Skeletal muscle tissue (tissue), 4 donors: ENCODE results near the gene CAB39. TPM values are rescaled to one million over a fixed set of nuclear protein-coding genes. Genes with fewer than 3 reads are reported as not detected.

Source experiments
- H3K27ac ChIP-seq: one replicate; pipeline ENCODE4 v1.7.0; 2013; ENCODE audit warnings: mild to moderate bottlenecking, low read depth, low read length, inconsistent platforms
- H3K27me3 ChIP-seq, 3 donors: one replicate each; pipeline ENCODE4 v1.7.0; 2013; ENCODE audit warnings: low read length in 3 of 3; ENCODE audit not compliant: control insufficient read depth in 3 of 3, insufficient read depth in 3 of 3
- H3K36me3 ChIP-seq, 3 donors: one replicate each; pipeline ENCODE4 v1.7.0; 2013; ENCODE audit warnings: low read length in 3 of 3; ENCODE audit not compliant: control insufficient read depth in 3 of 3, insufficient read depth in 3 of 3
- H3K4me1 ChIP-seq, 3 donors: one replicate each; pipeline ENCODE4 v1.7.0; 2013; ENCODE audit warnings: low read length in 3 of 3, mild to moderate bottlenecking in 3 of 3; ENCODE audit not compliant: control insufficient read depth in 3 of 3, insufficient read depth in 3 of 3
- H3K4me3 ChIP-seq, 3 donors: one replicate each; pipeline ENCODE4 v1.7.0; 2013; ENCODE audit warnings: low read length in 3 of 3
- H3K9ac ChIP-seq, 3 donors: one replicate each; pipeline ENCODE4 v1.7.0; 2013; ENCODE audit warnings: low read length in 3 of 3, mild to moderate bottlenecking in 3 of 3, moderate library complexity in 2 of 3, low read depth in 1 of 3
- H3K9me3 ChIP-seq, 3 donors: one replicate each; pipeline ENCODE4 v1.7.0; 2013; ENCODE audit warnings: low read length in 3 of 3; ENCODE audit not compliant: control insufficient read depth in 3 of 3
- total RNA-seq: library from RNA; depleted of rRNA; stranded (reverse); fragments of >200 nt; gene quantifications from one replicate; pipeline ENCODE4 v1.2.3, GENCODE V29; 2014
- donor health status: Osteomylitis.

CAB39 gene
- total RNA-seq: 60.5 TPM

- Histone ChIP-seq H3K27me3 (no peaks in the 10 kb centered on the region), H3K9me3 (no peaks in the 10 kb centered on the region), H3K4me1 (peaks cover 15 to 30% (median 17%) of the 10 kb centered on the region in 3 donors)
Observed at GRCh38 chr2:230712443-230713330, at the start of gene CAB39. Gene CAB39, plus strand, starts transcription at chr2:230712842. Its CDS starts 47,160 bp downstream, at chr2:230760002.

DNA sequence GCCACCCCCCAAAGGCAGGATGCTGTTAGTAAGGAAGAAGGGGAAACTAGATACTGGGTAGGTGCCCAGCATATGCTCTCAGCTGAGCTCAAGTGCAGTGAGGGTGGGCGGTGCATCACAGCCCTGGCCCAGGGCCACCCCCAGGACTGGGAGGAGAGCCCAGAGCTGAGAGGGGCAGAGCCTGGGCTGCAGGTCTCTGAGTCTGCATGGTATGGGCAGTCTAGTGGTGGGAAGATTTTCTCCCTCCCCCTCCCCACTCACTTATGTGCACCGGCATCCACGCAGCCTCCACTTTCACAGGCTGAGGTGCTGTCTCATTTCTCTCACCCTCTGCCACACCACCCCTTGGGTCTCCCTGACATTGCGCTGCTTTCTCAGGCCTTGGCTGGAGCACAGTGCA is 48.5 kb upstream of the CAB39 start:
- Histone ChIP-seq H3K9ac (no peak overlapping the region), H3K4me1 (peaks cover 43 to 58% (median 53%) of the 10 kb centered on the region in 3 donors), H3K36me3 (no peaks in the 10 kb centered on the region), H3K9me3 (no peaks in the 10 kb centered on the region), H3K27ac (no peak overlapping the region), H3K27me3 (no peaks in the 10 kb centered on the region), H3K4me3 (peak overlapping the region in 1 of 3 donors; percentile 6)

More at GRCh38 chr2:230712443-230713330, at the start of gene CAB39:
- H3K27ac ChIP-seq: peak within 1 kb of the TSS; percentile 83
- peaks cover 0 to 5% (median 0%) of the 10 kb centered on the region in 3 donors for H3K36me3 ChIP-seq
- peak within 1 kb of the TSS; percentile 82 to 94 (median 89) for H3K9ac ChIP-seq
- peak within 1 kb of the TSS; percentile 87 to 93 (median 92) for H3K4me3 ChIP-seq

- H3K4me3 ChIP-seq: no peak overlapping the region
- H3K9ac ChIP-seq: no peak overlapping the region
- H3K36me3 ChIP-seq: no peaks in the 10 kb centered on the region
- no peak overlapping the region for H3K27ac ChIP-seq
- peaks cover 50 to 61% (median 60%) of the 10 kb centered on the region in 3 donors for H3K4me1 ChIP-seq
- H3K27me3 ChIP-seq: no peaks in the 10 kb centered on the region
- no peaks in the 10 kb centered on the region for H3K9me3 ChIP-seq
Observed at GRCh38 chr2:230664844-230665243, 47.8 kb upstream of the CAB39 start.

DNA sequence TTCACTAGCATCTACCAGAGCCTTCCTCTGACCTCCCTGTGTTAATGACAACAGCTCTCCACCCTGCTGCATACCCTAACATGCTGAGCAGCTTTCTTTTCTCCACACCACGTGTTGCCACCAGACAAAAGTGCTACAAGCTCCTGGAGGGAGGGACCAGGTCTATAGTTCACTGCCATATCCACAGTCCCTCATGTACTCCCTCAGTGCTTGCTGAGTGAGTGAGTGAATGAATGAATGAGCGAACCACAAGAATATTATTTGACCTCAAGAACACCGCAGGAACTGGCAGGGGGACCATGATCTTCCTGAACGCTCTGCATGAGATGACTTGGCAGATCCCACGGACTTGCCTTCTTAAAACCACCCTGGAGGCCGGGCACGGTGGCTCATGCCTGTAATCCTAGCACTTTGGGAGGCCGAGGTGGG is 47.4 kb upstream of the CAB39 start:
- Histone ChIP-seq H3K27ac (no peak overlapping the region), H3K4me1 (peaks cover 47 to 63% (median 57%) of the 10 kb centered on the region in 3 donors), H3K9me3 (no peaks in the 10 kb centered on the region), H3K36me3 (no peaks in the 10 kb centered on the region), H3K27me3 (no peaks in the 10 kb centered on the region), H3K4me3 (no peak overlapping the region), H3K9ac (no peak overlapping the region)

GRCh38 chr2:230666446-230666845 is 46.2 kb upstream of the CAB39 start:
- Histone ChIP-seq H3K4me1 (peaks cover 45 to 57% (median 56%) of the 10 kb centered on the region in 3 donors), H3K36me3 (no peaks in the 10 kb centered on the region)

GRCh38 chr2:230666885-230667712 is 45.5 kb upstream of the CAB39 start:
- Histone ChIP-seq H3K27me3 (no peaks in the 10 kb centered on the region), H3K4me1 (peaks cover 45 to 60% (median 57%) of the 10 kb centered on the region in 3 donors), H3K4me3 (no peak overlapping the region), H3K9me3 (no peaks in the 10 kb centered on the region), H3K36me3 (no peaks in the 10 kb centered on the region), H3K27ac (peak overlapping the region; percentile 88), H3K9ac (peak overlapping the region in 2 of 3 donors; percentile 20 to 33)

More at GRCh38 chr2:230666446-230666845, 46.2 kb upstream of the CAB39 start:
- Histone ChIP-seq H3K9ac (peak overlapping the region in 1 of 3 donors; percentile 33), H3K9me3 (no peaks in the 10 kb centered on the region), H3K4me3 (no peak overlapping the region), H3K27me3 (no peaks in the 10 kb centered on the region), H3K27ac (no peak overlapping the region)

DNA sequence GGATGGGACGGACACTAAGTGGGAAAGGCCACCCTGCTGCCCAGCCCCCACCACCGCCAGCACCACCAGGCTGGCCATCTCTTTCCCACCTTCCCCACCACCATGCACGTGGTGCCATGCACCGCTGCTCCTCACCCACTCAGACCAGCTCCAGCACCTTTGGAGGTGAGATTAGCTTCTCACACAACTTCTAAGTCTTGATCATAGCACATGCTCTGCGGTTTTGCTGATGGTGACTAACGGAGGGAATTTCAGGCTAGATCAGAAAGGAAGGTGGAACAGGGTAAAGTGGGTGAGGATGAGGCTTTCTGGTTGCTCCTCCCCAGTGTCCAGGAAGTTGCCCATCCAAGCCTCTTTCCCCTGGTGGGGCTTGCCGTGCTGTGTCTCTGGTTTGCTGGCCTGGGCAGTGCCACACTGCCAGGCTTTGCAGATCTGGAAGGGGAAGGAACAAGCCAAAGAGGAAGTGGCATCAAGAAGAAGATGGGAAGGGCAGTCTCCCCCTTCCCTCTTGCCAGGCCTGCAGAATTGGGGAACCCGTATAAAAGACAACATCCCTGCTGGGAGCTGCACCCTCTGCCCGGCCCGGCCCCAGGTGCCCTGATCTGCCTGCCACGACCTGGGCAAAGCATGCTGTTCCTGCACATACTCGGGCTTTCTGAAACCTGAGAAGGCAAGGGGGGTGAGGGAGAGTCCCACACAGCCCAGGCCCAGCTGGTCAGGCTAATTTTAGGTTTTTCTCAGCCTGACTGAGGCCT is 44.3 kb upstream of the CAB39 start:
- peak overlapping the region; percentile 62 to 69 (median 65) for H3K9ac ChIP-seq
- H3K9me3 ChIP-seq: no peaks in the 10 kb centered on the region
- no peaks in the 10 kb centered on the region for H3K36me3 ChIP-seq
- H3K27ac ChIP-seq: peak overlapping the region; percentile 88
- peak overlapping the region; percentile 15 to 56 (median 51) for H3K4me3 ChIP-seq
- H3K27me3 ChIP-seq: no peaks in the 10 kb centered on the region
- H3K4me1 ChIP-seq: peaks cover 53 to 65% (median 60%) of the 10 kb centered on the region in 3 donors

DNA sequence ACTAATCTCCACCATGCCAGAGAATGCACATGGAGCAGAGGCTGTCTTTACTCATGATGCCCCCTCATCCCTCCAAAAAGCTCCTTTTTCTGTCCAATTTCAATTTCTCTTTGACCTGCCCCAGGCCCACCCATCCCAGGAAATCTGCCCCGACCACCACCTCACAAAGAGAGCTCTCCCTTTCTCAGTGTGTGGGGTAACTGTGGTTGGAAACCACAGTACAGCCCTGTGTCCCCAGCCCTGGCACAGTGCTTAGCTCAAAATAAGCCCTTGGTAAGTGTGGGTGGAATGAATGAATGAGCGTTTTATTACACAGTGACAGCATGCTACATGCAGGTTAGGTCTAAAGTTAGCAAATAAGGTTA is 43.7 kb upstream of the CAB39 start:
- peaks cover 53 to 65% (median 58%) of the 10 kb centered on the region in 3 donors for H3K4me1 ChIP-seq
- H3K9ac ChIP-seq: peak overlapping the region; percentile 52 to 69 (median 65)

DNA sequence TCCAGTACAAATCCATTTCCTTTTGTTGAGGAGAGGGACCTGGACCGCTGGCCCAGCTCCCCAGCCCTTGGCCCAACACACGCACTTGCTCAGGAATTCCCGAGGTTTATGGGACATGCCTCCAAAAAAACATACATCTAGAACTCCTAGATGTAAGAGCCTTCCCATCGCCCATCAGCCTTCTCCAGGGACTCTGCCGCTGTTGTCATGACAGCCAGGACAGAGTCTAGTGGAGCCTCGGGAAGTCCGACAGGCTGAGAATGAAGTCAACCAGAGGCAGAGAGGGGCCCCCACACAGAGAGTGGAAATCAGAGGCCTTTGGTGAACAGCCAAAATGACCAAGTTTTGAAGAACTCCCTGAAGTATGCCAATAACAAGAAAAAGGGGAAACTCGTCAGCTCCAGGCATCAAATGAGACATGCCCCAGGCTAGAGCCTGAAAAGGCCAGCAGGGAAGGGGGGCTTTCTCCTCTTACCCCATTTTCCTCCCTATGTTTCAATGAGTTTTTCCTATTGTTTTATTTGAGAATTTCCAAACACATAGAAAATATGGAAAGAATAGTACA is 43.2 kb upstream of the CAB39 start:
- H3K9ac ChIP-seq: peak overlapping the region in 2 of 3 donors; percentile 65 to 69
- H3K9me3 ChIP-seq: no peaks in the 10 kb centered on the region
- no peaks in the 10 kb centered on the region for H3K36me3 ChIP-seq
- peaks cover 55 to 65% (median 57%) of the 10 kb centered on the region in 3 donors for H3K4me1 ChIP-seq
- no peak overlapping the region for H3K4me3 ChIP-seq
- no peaks in the 10 kb centered on the region for H3K27me3 ChIP-seq
- H3K27ac ChIP-seq: peak overlapping the region; percentile 88

More for the DNA sequence above, 43.7 kb upstream of the CAB39 start:
- Histone ChIP-seq H3K9me3 (no peaks in the 10 kb centered on the region), H3K4me3 (peak overlapping the region in 1 of 3 donors; percentile 29), H3K36me3 (no peaks in the 10 kb centered on the region), H3K27ac (peak overlapping the region; percentile 88), H3K27me3 (no peaks in the 10 kb centered on the region)
